Lower leg skin (tissue), 4 donors: ENCODE results near the gene HLA-C. TPM values are rescaled to one million over a fixed set of nuclear protein-coding genes. Genes with fewer than 3 reads are reported as not detected.

ENCODE experiments used
- DNase-seq, 2 donors: peaks; one replicate each; pipeline ENCODE4 v3.0.0-alpha.2; 2019; ENCODE audit warnings: low spot score in 2 of 2
- H3K4me3 ChIP-seq: fragments of 200-600 bp; sonication (generic); 2 replicates; pipeline ENCODE4 v1.5.1; 2017; ENCODE audit warnings: mild to moderate bottlenecking, low read depth; ENCODE audit not compliant: poor library complexity, severe bottlenecking
- CTCF ChIP-seq, 3 donors: fragments of 450-650 bp; IDR thresholded peaks; one replicate each; pipeline ENCODE4 v1.5.1; 2016; ENCODE audit warnings: antibody characterized with exemption in 3 of 3, mild to moderate bottlenecking in 3 of 3, moderate library complexity in 2 of 3
- POLR2A ChIP-seq, 2 donors: fragments of 450-650 bp; IDR thresholded peaks; one replicate each; pipeline ENCODE4 v1.6.1; 2016 to 2017; ENCODE audit warnings: antibody characterized with exemption in 2 of 2, mild to moderate bottlenecking in 1 of 2, moderate library complexity in 1 of 2
- WGBS, 2 donors: methylation state at CpG; one replicate each; pipeline ENCODE4 v1.1.5; 2018; 5-methylcytosine and 5-hydroxymethylcytosine counted together
- intact Hi-C: fragments of 100-400 bp; cut with DNase I; formaldehyde crosslinking; loops from one replicate; pipeline ENCODE4 v1.15.0; 2023; ENCODE audit warnings: low total_unique reads
- total RNA-seq, 4 donors: library from RNA; depleted of rRNA; stranded (reverse); fragments of >200 nt; gene quantifications; one replicate each; pipeline ENCODE4 v1.1.0, GENCODE V29; 2016

Gene HLA-C
- total RNA-seq, 4 donors from 2014 or later: 387 to 776 (median 534) TPM

DNA sequence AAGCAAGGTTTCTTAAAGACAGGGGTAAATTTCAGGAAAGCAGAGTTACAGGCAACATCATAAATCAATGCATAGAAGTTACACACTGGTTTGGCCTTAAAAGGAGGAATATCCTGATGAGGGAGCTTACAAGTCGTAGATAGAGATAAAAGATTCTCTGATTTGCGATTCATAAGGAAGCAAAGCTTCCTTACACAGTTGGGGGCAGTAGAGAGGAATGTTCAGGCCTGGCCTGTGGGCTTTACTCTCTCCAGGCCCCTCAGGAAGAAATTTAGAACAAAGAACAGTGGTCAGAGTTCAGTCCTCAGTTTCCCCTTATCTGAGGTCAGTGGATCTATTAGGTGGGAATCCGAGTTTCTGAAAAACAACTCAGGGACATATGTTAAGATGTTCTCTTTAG is 19.3 kb downstream of the HLA-C start:
- TF ChIP-seq POLR2A (IDR thresholded peaks at IDR 0.05): no peak
- H3K4me3 ChIP-seq: no peak overlapping the region
- intact Hi-C loops: no loop called here
- no peak for DNase-seq
- 12 to 19% methylated on average over 3 of the region's 3 CpGs for WGBS, 2 donors

GRCh38 chr6:31251261-31251660 is 20.6 kb downstream of the HLA-C start:
- 66 to 76% methylated on average over 4 of the region's 4 CpGs for WGBS, 2 donors
- no peak overlapping the region for H3K4me3 ChIP-seq
- intact Hi-C loops: no loop called here
- TF ChIP-seq CTCF (IDR thresholded peaks at IDR 0.05): no peak
- TF ChIP-seq POLR2A (IDR thresholded peaks at IDR 0.05): no peak
- DNase-seq: no peak

GRCh38 chr6:31249184-31249583 is 22.7 kb downstream of the HLA-C start:
- intact Hi-C loops: no loop called here
- no peak for TF ChIP-seq CTCF (IDR thresholded peaks at IDR 0.05)
- no peak for TF ChIP-seq POLR2A (IDR thresholded peaks at IDR 0.05)

GRCh38 chr6:31247813-31248212 is 24.1 kb downstream of the HLA-C start:
- WGBS, 2 donors: 96 to 97% methylated on average over 2 of the region's 2 CpGs
- intact Hi-C loops: no loop called here
- no peak for DNase-seq
- TF ChIP-seq POLR2A (IDR thresholded peaks at IDR 0.05): no peak
- TF ChIP-seq CTCF (IDR thresholded peaks at IDR 0.05): no peak
- no peak overlapping the region for H3K4me3 ChIP-seq

More at GRCh38 chr6:31249184-31249583, 22.7 kb downstream of the HLA-C start:
- WGBS, 2 donors: 93 to 96% methylated on average over 2 of the region's 2 CpGs
- no peak overlapping the region for H3K4me3 ChIP-seq
- no peak for DNase-seq

- WGBS, 2 donors: 30 to 38% methylated on average over 2 of the region's 2 CpGs
- intact Hi-C loops: no loop called here
- H3K4me3 ChIP-seq: no peak overlapping the region
- TF ChIP-seq POLR2A (IDR thresholded peaks at IDR 0.05) (no peak), CTCF (IDR thresholded peaks at IDR 0.05) (no peak)
- DNase-seq: no peak
These were observed 25.8 kb downstream of the HLA-C start for GRCh38 chr6:31246051-31246521.

DNA sequence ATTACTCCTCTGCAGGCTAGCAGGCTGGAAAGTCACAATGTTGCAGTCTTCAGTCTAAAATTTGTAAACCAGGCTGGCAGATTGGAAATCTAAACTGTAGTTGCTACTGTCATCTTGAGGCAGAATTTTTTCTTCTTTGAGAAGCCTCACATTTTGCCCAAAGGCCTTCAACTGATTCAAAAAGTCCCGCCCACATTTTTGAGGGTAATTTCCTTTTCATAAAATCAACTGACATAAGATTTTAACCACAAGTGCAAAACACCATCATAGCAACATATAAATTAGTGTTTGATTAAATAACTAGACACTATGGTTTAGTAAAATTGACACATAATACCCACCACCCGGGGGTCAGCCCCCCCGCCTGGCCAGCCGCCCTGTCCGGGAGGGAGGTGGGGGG is 28.4 kb downstream of the HLA-C start:
- no peak for TF ChIP-seq CTCF (IDR thresholded peaks at IDR 0.05)
- TF ChIP-seq POLR2A (IDR thresholded peaks at IDR 0.05): no peak
- H3K4me3 ChIP-seq: no peak overlapping the region
- intact Hi-C loops: no loop called here
- no peak for DNase-seq
- WGBS, 2 donors: 11 to 68% methylated on average over 1 to 2 of the region's 5 CpGs
